SH-SY5Y (cell line): ENCODE measurements around the gene UBR2.

ENCODE experiments used
- GATA2 ChIP-seq: IDR thresholded peaks from 2 replicates; pipeline ENCODE4 v1.6.1; 2011; ENCODE audit warnings: mild to moderate bottlenecking, low read depth, low read length
- GATA3 ChIP-seq: IDR thresholded peaks from 2 replicates; pipeline ENCODE4 v1.6.1; 2011; ENCODE audit warnings: low read depth, mild to moderate bottlenecking, low read length, moderate library complexity

DNA sequence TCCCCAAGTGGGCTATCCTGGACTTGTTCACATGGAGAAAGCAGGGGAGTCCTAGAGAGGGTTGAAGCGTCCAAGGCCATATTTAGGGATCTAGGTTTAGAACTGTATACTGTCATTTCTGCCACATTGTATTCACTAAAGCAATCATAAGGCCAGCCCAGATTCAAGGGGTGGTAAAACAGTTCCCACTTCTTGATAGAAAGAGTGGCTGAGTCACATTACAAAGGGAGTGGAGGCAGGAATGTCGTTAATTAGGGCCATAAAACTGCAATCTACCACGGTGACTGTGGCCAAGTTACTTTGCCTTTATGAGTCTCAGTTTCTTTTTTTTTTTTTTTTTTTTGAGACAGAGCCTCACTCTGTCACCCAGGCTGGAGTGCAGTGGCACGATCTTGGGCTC lies 7.4 kb upstream of the UBR2 start:
- TF ChIP-seq GATA3 (no peak), GATA2 (no peak)
